Lower leg skin (tissue), 3 donors: ENCODE measurements around the gene PACS1.

Experiments used
- POLR2A ChIP-seq, 2 donors: fragments of 450-650 bp; IDR thresholded peaks; one replicate each; pipeline ENCODE4 v1.6.1; 2016 to 2017; ENCODE audit warnings: antibody characterized with exemption in 2 of 2, mild to moderate bottlenecking in 1 of 2, moderate library complexity in 1 of 2
- TF ChIP-seq, protein P1 (sequence below), 3 donors: fragments of 450-650 bp; IDR thresholded peaks; one replicate each; pipeline ENCODE4 v1.5.1; 2016; ENCODE audit warnings: antibody characterized with exemption in 3 of 3, mild to moderate bottlenecking in 3 of 3, moderate library complexity in 2 of 3

DNA sequence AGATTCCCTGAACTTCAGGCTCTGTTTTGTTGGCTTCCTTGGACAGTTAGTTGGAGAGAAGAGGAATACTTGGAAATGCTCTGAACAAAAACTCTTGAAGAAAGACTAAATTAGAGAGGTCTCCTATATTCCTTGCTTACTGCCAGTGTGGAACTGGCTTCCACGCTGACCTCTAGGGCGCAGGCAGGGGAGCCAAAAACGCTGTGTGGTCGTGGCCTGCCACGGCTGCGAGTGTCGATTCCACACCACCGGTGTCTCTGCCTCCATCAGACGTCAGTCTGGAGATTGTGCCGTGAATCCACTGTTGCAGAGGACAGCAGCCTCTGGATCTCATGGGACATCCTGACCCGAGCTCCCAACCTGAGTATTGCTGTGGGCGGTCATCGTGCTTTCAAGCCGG, 160.9 kb downstream of the PACS1 start:
- TF ChIP-seq, protein P1, sequence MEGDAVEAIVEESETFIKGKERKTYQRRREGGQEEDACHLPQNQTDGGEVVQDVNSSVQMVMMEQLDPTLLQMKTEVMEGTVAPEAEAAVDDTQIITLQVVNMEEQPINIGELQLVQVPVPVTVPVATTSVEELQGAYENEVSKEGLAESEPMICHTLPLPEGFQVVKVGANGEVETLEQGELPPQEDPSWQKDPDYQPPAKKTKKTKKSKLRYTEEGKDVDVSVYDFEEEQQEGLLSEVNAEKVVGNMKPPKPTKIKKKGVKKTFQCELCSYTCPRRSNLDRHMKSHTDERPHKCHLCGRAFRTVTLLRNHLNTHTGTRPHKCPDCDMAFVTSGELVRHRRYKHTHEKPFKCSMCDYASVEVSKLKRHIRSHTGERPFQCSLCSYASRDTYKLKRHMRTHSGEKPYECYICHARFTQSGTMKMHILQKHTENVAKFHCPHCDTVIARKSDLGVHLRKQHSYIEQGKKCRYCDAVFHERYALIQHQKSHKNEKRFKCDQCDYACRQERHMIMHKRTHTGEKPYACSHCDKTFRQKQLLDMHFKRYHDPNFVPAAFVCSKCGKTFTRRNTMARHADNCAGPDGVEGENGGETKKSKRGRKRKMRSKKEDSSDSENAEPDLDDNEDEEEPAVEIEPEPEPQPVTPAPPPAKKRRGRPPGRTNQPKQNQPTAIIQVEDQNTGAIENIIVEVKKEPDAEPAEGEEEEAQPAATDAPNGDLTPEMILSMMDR (IDR thresholded peaks at IDR 0.05): no peak
- no peak for TF ChIP-seq POLR2A (IDR thresholded peaks at IDR 0.05)
